Glutamatergic neuron (in vitro differentiated cells): Measurements from ENCODE around the gene RFPL2. TPM values are rescaled to one million over a fixed set of nuclear protein-coding genes. Genes with fewer than 3 reads are reported as not detected.

ENCODE experiments used
- DNase-seq: peaks from one replicate; pipeline ENCODE4 v3.0.0; 2022
- H3K27ac Mint-ChIP-seq: one replicate; pipeline ENCODE4 v1.8.0; 2020; ENCODE audit warnings: mild to moderate bottlenecking, mixed read lengths, inconsistent platforms; ENCODE audit not compliant: unreplicated experiment
- H3K27me3 Mint-ChIP-seq: one replicate; pipeline ENCODE4 v1.8.0; 2020; ENCODE audit warnings: mild to moderate bottlenecking, moderate library complexity, mixed read lengths, inconsistent platforms; ENCODE audit not compliant: unreplicated experiment
- H3K36me3 Mint-ChIP-seq: one replicate; pipeline ENCODE4 v1.8.0; 2020; ENCODE audit warnings: mild to moderate bottlenecking, mixed read lengths, inconsistent platforms; ENCODE audit not compliant: unreplicated experiment
- H3K4me1 Mint-ChIP-seq: one replicate; pipeline ENCODE4 v1.8.0; 2020; ENCODE audit warnings: mild to moderate bottlenecking, low read depth, mixed read lengths, inconsistent platforms; ENCODE audit not compliant: unreplicated experiment
- H3K4me3 Mint-ChIP-seq: one replicate; pipeline ENCODE4 v1.8.0; 2020; ENCODE audit warnings: mild to moderate bottlenecking, mixed read lengths, inconsistent platforms; ENCODE audit not compliant: unreplicated experiment
- H3K9me3 Mint-ChIP-seq: one replicate; pipeline ENCODE4 v1.8.0; 2020; ENCODE audit warnings: mild to moderate bottlenecking, moderate library complexity, mixed read lengths, inconsistent platforms; ENCODE audit not compliant: unreplicated experiment
- CTCF ChIP-seq: fragments of 200-600 bp; sonication (generic); IDR thresholded peaks from one replicate; pipeline ENCODE4 v1.5.0; 2021; ENCODE audit not compliant: partially characterized antibody, unreplicated experiment
- total RNA-seq: library from RNA; stranded (reverse); fragmentation: NEBNext Ultra II Directional; extraction: Animal tissue kit (Norgen Biotek cat#: 25700); gene quantifications from one replicate; pipeline ENCODE4 v1.2.1, GENCODE V29; 2021; ENCODE audit not compliant: unreplicated experiment

Gene RFPL2
- total RNA-seq, 1 donor from 2014 or later, result 1.4 TPM

GRCh38 chr22:32207971-32208480, 3.2 kb upstream of the RFPL2 start:
- no peak overlapping the region for H3K4me3 Mint-ChIP-seq
- no peak for TF ChIP-seq CTCF
- peaks cover 12% of the 10 kb centered on the region for H3K27me3 Mint-ChIP-seq
- peaks cover 14% of the 10 kb centered on the region for H3K4me1 Mint-ChIP-seq
- DNase-seq, result no peak
- no peak overlapping the region for H3K27ac Mint-ChIP-seq
- H3K9me3 Mint-ChIP-seq, result peaks cover 2% of the 10 kb centered on the region
- H3K36me3 Mint-ChIP-seq, result no peaks in the 10 kb centered on the region

- TF ChIP-seq CTCF, result peak; percentile 62
- Mint-ChIP-seq H3K36me3 (no peaks in the 10 kb centered on the region), H3K4me1 (peaks cover 10% of the 10 kb centered on the region), H3K4me3 (no peak overlapping the region), H3K27me3 (peaks cover 15% of the 10 kb centered on the region), H3K9me3 (peaks cover 3% of the 10 kb centered on the region), H3K27ac (no peak overlapping the region)
- DNase-seq, result no peak
These were observed 2.2 kb upstream of the RFPL2 start for GRCh38 chr22:32206774-32207758.

- H3K4me3 Mint-ChIP-seq, result peak overlapping the region; percentile 89
- no peaks in the 10 kb centered on the region for H3K36me3 Mint-ChIP-seq
- peaks cover 15% of the 10 kb centered on the region for H3K27me3 Mint-ChIP-seq
- peaks cover 9% of the 10 kb centered on the region for H3K4me1 Mint-ChIP-seq
- no peak overlapping the region for H3K27ac Mint-ChIP-seq
- TF ChIP-seq CTCF, result peak; percentile 73
- DNase-seq, result peak; percentile 56
- peaks cover 3% of the 10 kb centered on the region for H3K9me3 Mint-ChIP-seq
These were observed 1.3 kb upstream of the RFPL2 start for GRCh38 chr22:32205974-32206773.

GRCh38 chr22:32204040-32204855, 625 bp downstream of the RFPL2 start:
- no peak overlapping the region for H3K27ac Mint-ChIP-seq

More at GRCh38 chr22:32204040-32204855, 625 bp downstream of the RFPL2 start:
- no peak for DNase-seq
- Mint-ChIP-seq H3K4me1 (peaks cover 9% of the 10 kb centered on the region), H3K27me3 (peaks cover 15% of the 10 kb centered on the region), H3K36me3 (no peaks in the 10 kb centered on the region), H3K4me3 (peak overlapping the region; percentile 89), H3K9me3 (peaks cover 3% of the 10 kb centered on the region)
- TF ChIP-seq CTCF, result no peak
